ENCODE data around the gene AKAP17A.
"Not testable (repeated sequence)": the region's sequence is repeated elsewhere in the genome, so short reads cannot be mapped to it uniquely, and the experiment has no call there.

AKAP17A gene

GRCh38 chrX:1606496-1606895 is 15.1 kb downstream of the AKAP17A start:
- no peak for FAIRE-seq

- no peak for FAIRE-seq
These were observed 17.9 kb downstream of the AKAP17A start for GRCh38 chrX:1609311-1609710.

DNA sequence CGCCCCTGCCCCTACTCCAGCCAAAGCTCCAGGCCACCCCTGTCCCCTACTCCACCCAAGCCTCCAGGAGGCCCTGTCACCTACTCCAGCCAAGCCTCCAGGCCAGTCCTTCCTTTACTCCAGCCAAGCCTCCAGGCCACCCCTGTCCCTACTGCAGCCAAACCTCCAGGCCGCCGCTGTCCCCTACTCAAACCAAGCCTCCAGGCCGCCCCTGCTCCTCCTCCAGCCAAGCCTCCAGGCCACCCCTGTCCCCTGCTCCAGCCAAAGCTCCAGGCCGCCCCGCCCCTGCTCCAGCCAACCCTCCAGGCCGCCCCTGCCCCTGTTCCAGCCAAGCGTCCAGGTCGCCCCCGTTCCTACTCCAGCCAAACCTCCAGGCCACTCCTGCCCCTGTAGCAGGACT is 18.4 kb downstream of the AKAP17A start:
- FAIRE-seq = no peak

DNA sequence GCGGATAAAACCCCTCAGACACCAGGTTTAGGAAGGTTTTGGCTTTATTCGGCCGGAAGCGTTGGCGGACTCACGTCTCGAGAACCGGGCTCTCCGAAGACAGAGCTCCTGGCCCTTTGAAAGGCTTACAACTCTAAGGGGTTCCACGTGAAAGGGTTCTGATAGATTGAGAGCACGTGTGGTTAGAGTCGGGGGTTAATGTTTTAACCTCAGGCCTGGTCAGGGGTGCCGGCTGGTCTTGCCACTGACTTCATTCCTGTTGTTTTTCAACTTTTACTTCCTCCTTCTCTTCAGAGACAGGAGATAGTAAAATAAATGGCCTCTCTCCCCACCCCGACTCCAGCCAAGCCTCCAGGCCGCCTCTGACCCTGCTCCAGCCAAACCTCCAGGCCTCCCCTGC is 18.8 kb downstream of the AKAP17A start:
- FAIRE-seq = no peak

DNA sequence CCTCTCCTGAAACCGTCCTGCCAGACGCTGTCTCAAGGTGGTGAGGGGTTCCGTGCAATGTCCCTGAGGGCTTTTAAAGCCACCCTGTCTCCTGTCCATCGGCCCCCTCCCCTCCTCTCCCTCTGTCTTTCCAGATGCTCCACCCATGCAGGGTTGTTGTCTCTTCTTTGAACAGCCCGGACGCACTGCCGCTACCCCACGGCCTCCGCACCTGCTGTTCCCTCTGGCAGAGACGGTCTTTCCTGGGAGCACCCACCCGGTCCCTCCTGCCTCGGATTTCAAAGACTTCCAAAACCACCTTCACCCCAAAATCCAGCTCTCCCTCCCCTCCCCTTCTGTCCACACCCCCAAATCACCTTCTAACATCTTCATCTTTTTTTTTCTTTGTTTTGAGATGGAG is 19.3 kb downstream of the AKAP17A start:
- no peak for FAIRE-seq

GRCh38 chrX:1612641-1613286 is 21.4 kb downstream of the AKAP17A start:
- no peak for FAIRE-seq

- FAIRE-seq = no peak
These were observed 23.5 kb downstream of the AKAP17A start, which contains the start of gene ASMT for GRCh38 chrX:1614927-1615326. Gene ASMT (plus strand): TSS chrX:1615059. CDS start chrX:1615200, 141 bp downstream.

DNA sequence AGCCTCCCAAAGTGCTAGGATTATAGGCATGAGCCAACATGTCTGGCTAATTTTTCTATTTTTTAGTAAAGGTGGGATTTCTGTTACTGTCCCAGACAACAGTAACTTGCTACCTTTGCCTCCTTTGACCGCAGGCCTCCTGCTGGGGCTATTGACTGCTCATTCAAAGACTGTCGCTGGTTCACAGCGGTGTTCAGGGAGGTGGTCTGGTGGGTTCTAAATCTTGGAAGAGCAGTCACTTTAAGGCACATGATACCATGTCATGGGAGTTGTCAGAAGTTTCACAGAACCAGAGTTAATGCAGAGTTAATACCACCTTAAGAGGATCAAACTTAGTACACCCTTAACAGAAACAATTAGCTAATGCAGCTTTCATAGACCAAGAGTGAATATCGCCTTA is 27.3 kb downstream of the AKAP17A start:
- FAIRE-seq = no peak

DNA sequence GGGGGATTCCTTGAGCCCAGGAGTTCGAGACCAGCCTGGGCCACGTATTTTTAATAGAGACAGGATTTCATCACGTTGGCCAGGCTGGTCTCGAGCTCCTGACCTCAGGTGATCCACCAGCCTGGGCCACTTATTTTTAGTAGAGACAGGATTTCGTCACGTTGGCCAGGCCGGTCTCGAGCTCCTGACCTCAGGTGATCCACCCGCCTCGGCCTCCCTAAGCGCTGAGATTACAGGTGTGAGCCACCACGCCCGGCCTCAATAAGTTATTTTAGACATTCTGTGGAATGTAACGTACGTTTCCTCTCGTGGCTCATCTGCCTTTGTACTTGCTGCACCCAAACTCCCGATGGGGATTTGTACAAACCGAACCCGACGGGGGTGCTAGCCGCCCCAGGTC is 32.3 kb downstream of the AKAP17A start:
- FAIRE-seq = no peak

GRCh38 chrX:1624158-1624860 is 32.9 kb downstream of the AKAP17A start:
- not testable (repeated sequence) for FAIRE-seq

- FAIRE-seq = not testable (repeated sequence)
These were observed 33.4 kb downstream of the AKAP17A start for GRCh38 chrX:1624861-1625215.

- FAIRE-seq = no peak
These were observed 37.8 kb downstream of the AKAP17A start for GRCh38 chrX:1629244-1629643.

- no peak for FAIRE-seq
These were observed 54.6 kb downstream of the AKAP17A start for GRCh38 chrX:1646009-1646408.

DNA sequence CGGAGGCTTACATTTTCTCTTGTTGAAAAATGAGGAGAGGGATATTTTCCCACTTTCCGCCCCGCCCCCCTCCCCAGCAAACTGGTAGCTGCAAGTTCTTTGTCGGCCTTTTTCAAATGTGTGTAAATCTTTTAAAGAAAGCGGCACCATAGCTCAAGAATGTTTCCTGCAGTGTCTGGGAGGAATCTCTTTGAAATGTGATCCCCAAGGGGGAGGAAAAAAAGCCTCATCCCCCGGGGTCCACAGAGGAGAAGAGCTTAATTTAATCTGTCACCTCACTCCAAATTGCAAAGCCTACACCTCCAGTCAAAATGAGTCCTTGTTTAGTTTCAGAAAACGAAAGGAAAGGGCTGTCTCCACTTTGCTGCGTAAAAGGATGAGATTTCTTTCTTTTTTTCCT is 58.2 kb downstream of the AKAP17A start:
- FAIRE-seq = no peak
